ENCODE measurements around the gene PEX11B.

DNA sequence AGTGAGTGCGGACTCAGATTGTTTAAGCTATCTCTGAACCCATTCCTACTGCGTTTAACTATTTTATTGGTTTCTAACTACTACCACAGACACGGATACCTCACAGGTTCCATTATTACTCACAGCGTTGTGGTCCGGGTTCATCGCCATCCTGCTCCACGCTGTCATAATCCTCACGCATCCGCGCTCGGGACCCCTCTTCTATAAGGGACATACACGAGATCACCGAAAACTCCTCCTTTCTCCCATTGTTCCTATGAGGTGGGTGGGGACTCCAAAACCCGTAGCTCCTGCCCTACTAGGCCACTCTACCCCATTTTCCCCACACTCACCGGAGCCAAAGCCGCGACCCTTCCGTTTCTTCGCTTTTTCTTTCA lies 8.2 kb upstream of the PEX11B start:
- TF ChIP-seq POLR2AphosphoS5 (IDR thresholded peaks at IDR 0.05; ENCODE audit: insufficient read depth, low read depth, low read length) (no peak), POLR2A (IDR thresholded peaks at IDR 0.05; ENCODE audit: low read depth, low read length) (no peak), EZH2 (IDR thresholded peaks at IDR 0.05; ENCODE audit: borderline replicate concordance, low read depth, low read length, severe bottlenecking) (no peak), JUN (IDR thresholded peaks at IDR 0.05; ENCODE audit: borderline replicate concordance, insufficient read depth, insufficient read length, low read depth) (no peak), FOS (IDR thresholded peaks at IDR 0.05; ENCODE audit: borderline replicate concordance, insufficient read depth, low read length) (no peak)
- TF ChIP-seq, protein P1, sequence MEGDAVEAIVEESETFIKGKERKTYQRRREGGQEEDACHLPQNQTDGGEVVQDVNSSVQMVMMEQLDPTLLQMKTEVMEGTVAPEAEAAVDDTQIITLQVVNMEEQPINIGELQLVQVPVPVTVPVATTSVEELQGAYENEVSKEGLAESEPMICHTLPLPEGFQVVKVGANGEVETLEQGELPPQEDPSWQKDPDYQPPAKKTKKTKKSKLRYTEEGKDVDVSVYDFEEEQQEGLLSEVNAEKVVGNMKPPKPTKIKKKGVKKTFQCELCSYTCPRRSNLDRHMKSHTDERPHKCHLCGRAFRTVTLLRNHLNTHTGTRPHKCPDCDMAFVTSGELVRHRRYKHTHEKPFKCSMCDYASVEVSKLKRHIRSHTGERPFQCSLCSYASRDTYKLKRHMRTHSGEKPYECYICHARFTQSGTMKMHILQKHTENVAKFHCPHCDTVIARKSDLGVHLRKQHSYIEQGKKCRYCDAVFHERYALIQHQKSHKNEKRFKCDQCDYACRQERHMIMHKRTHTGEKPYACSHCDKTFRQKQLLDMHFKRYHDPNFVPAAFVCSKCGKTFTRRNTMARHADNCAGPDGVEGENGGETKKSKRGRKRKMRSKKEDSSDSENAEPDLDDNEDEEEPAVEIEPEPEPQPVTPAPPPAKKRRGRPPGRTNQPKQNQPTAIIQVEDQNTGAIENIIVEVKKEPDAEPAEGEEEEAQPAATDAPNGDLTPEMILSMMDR (IDR thresholded peaks at IDR 0.05; ENCODE audit: extremely low read depth in 1 of 2, insufficient read depth in 1 of 2, low read depth in 1 of 2, low read length in 2 of 2) = no peak
- TF ChIP-seq, protein P2, sequence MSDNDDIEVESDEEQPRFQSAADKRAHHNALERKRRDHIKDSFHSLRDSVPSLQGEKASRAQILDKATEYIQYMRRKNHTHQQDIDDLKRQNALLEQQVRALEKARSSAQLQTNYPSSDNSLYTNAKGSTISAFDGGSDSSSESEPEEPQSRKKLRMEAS (IDR thresholded peaks at IDR 0.05; ENCODE audit: insufficient read depth, insufficient read length) = no peak

Measured in endothelial cell of umbilical vein (primary cell).